HG03575 (cell line): ENCODE data around the gene SLAMF8.

Source experiments
- ATAC-seq: cut with Tn5 transposase; IDR thresholded peaks from one replicate; pipeline ENCODE4 v1.9.1; 2021; ENCODE audit not compliant: unreplicated experiment, insufficient number of reproducible peaks, low FRiP score; ENCODE audit errors: extremely low read depth

The SLAMF8 gene

DNA sequence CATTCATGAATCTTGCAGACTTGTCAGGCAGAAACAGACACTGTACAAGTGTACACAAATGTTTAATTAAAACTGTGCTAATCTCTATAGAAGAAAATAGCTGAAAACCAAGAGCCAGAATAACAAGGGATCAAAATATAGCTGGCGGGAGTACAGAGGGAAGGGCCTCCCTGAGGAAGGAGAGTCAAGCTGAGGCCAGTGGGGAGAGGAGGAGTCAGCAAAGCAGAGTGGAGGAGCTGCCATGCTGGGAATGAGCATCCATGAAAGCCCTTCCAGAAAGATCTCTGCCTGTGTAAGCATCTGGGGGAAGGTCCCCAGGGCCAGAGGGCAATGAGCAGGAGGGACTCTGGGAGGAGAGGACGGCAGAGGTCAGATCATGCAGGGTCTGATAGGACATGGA is 15.1 kb downstream of the SLAMF8 start:
- no peak for ATAC-seq

DNA sequence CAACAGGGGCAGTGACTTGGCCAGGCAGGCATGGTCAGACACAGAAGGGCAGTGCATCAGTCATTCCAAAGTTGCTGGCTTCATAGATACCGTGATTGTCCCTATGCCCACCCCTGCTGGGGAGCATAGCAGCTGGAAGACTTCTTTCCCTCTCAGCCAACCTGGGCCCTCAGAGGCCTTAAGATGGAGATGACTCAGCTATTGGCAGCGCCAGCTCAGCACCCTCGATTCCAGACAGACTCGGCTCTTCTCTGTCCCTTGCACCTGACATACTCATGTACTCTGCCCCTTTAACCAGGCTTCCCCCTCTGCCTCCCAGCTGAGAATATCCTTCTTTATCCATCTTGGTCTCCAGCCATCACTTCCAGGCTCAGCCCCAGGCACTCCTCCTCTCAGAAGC is 16.8 kb downstream of the SLAMF8 start:
- no peak for ATAC-seq

DNA sequence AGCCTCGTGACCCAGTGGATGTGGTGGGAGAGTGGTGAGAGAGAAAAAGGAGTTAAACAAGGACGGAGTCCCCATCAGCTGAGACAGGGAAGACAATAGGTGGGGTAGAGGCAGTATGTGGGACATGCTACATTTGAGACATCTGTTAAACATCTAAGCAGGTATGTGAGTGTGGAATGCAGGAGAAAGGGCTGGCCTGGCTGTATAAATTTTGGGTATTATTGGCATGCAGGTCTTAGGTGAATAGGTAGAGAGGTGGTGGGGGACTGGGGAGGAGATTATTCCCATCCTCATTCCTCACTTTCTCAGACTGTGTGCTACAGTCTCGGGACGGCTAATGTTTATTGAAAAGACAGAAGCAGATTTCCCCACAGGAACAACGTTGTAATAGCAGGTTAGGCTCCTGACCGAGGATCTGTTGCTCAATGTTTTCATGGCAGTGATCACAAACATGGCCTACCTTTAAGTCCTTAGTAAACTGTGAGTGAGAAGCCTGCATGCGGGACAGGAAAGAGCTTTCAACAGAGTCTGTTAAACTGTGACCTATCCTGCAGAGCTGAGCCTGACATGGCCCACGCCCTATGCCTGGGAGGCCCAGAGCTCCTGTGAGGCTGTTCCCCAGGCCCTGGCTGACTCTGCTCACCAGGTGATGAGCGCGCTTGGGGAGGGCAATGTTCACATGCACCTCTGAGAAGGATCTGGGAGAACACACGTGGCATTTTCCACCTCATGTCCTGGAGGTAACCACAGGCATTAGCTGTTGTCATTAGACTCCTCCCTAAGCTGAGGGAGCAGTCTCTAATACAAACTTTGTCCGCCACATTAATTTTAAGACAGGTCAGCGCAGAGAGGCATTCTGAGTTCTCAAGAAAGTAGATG is 19.3 kb downstream of the SLAMF8 start:
- no peak for ATAC-seq

DNA sequence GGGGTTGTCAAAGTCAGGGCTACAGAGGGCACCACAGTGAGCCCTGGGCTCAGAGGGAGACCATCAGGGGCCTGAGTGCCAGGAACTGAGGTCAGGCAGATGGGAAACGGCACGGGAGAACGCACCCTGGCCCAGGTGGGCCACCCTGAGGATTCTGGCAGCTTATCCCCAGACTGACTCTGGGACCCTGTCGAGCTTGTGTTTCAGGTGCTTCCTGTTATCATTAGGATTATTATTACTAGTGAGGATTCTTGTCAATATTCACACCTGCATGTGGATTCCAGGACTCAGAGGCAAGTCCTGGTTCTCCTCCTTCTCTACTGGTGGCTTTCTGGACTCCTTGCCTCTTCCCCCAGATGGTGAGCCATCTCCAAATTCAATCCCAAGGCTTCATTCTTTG is 20.6 kb downstream of the SLAMF8 start:
- no peak for ATAC-seq

DNA sequence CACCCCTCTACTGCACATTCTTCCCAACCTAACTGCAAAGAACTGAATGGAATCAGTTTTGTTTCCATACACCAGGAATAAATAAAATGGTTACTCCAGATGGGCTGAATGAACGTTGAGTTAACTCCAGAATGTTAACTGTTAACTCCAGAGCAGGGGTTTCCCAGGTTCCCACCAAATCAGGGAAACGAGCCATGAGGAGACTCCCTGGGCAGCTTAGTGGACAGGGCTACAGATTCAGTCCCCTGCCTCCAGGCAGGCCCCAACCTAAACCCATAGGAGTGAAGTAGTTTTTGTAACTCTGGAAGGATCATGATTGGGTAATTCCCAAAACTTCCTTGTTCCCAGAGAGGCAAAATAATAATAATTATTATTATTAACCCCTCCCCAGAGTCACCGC is 21.7 kb downstream of the SLAMF8 start:
- no peak for ATAC-seq

DNA sequence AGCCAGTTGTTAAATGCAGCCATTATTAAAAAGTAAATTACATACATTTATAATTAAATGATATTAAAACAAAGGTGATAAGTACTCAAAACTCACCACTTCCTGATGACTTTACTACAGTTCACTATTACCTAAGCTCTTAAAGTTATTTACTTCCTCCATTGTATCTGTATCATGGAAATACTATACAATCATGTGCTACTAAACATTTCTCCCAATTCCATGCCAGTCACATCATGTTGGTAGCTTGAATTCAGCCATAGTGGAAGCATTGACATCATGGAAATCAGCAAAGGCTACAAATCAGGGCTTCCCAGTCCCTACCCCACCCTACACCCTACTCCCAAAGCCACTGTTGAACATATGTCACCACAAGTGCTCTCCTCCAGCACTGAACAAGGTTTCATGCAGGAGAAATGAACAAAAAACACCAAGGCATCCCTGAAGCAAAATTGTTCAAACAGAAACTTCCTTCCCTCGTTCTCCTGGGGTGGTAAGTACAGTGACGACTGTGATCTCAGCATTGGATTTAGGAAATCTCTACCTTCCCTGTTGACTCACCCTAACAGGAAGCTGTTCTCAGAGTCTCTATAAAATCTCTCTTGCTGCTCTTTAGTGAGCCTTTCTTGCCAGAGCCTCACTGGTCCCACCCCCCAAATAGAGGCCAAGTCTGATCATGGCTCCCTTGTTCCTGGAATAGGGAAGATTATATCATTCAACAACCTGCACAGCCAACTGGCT is 23.1 kb downstream of the SLAMF8 start:
- no peak for ATAC-seq

DNA sequence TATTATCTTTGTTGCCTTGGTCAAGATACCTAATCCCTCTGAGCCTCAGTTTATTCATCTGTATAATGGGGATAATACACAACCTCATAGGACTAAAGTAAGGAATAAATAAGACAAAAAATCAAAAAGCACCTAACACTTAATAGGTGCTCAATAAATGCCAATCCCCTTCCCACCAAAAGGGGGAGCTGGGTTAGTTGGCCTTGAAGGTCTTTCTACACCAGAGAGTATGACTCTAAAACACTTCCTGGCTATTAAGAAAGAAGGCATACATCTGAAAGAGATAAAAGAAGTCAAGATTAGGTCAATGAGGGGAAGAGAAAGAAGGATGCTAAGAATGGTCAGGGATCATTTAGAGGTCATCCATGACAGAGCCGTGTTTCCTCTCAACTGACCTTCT is 24.7 kb downstream of the SLAMF8 start:
- no peak for ATAC-seq

DNA sequence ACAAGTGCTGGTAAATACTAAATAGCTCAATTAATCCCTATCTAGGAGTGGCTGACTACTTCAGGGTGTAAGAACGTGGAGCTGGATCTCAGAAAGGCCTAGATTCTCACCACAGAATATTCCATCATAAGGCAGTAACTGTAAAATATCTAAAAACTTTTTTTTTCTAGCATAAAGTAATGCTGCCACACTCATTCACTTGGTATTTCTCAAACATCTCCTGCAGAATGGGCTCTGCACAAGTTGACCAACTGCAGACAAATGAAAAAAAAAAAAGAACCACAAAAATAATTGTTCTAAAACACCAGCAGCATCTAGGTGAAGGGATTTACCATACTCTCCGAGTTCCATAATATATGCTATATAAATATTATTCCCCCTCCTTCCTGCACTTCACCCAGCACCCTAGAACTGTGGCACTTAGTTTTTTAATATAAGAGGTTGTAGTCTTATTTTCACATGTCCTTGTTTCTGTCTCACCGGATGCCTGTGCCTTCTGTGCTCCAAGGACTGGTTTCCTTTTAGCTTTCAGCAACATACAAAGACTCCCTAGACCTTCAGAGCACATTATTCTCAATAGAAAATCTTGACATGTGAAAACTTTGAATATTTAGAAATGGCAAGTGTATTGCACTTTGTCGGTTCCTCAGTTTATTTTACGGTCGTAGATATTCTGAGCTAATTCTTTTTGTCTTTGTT is 26.9 kb downstream of the SLAMF8 start:
- ATAC-seq = no peak

DNA sequence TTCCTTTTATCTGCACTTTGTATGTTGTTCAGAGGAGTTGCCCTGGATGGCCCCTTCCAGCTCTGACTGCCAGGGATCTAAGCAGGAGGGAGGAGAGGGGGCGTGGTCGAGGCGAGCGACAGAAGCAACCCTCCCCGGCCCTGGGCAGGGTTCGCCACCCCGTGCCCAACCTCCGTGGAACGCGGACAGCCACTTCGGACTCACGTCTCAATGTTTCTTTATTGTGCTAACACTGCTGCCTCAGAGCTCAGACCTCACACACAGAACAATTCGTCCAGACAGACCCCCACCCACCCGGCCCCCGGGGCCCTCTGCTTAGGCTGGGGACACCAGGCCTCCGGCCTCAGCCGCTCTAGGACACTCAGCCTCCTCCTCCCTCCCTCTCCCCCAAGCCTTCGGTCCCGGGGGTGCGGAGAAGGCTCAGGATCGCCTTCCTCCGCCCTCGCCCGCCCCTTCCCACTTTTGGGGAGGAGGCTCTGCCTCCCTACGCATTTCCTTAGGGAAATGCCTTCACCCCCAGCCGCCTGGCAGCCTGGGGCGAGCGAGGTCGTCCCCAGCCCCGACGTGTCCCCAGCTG is 27.5 kb downstream of the SLAMF8 start:
- ATAC-seq = no peak

DNA sequence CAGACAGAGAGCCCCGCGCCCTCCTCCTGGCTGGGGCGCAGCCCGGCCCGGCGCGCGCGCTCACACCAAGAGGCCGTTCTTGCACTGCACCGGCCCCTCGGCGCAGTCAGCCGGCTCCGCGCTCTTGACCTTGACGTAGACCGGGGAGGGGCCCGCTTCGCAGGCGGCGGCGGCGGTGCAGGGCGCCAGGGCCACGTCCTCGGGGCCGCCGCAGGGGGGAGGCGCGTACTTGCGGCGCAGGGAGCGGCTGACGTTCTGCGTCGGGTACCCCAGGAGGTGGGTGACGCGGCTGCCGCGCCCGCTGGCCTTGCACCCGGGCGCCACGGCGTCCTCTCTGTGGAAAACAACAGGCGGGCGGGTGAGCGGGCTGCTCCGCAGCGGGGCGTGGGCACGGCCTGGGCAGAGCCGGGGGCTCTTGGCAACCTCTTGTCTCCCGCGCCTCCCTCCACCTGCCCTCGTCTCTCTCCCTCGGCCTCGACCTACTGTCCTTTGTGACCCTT is 28.1 kb downstream of the SLAMF8 start:
- ATAC-seq = no peak

DNA sequence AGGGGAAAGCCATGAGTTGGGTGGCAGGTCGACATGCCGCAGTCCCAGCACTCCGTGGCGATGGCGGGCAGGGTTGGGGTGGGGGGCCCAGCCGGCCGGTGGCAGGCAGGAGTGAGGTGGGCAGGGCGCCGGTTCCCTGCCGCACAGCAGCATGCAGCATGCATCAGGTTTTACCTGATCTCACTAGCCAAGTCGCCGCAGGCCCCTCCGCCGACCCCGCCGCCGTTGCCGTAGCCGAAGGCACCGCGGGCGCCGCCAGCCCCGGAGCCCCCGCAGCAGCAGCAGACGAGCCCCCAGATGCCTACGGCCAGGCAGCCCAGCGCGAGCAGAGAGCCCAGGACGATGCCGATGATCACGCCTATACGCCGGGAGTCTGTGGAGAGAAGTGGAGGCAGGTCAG is 29.0 kb downstream of the SLAMF8 start:
- no peak for ATAC-seq

DNA sequence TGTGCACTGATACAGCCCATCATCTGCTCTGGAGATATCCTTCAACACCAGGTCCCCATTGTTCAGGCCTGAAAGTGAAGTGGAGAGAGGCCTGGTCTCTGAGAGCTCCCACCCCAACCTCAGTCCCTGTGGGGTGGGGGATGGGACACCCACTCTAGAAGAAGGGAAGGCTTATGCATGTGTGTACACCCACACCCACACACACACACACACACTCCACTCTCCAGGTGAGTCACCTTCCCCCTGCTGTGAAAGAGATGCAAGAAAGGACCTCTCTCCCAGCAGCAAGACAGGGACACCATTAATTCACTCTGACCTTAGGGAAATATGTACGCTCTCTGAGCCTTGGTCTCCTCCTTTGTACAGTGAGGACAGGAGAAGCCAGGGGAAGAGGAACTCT is 29.9 kb downstream of the SLAMF8 start:
- no peak for ATAC-seq

DNA sequence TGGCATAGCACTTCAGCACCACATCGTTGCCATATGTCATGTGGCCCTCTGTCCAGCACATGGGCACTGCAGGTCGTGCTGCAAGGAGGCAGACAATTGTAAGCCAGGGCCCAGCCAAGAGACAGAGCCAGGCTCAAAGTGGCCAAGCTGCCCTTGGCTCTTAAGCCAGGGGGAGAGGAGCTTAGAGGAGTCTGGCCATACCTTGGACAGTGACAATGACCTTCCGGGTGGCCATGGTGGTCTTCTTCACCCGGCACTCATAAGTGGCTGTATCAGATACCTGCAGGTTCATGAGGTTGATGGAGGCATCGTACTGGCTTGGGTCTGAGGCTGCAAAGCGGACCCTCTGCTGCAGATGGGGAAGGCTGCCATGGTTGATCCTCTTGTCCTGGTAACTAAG is 31.2 kb downstream of the SLAMF8 start:
- no peak for ATAC-seq

DNA sequence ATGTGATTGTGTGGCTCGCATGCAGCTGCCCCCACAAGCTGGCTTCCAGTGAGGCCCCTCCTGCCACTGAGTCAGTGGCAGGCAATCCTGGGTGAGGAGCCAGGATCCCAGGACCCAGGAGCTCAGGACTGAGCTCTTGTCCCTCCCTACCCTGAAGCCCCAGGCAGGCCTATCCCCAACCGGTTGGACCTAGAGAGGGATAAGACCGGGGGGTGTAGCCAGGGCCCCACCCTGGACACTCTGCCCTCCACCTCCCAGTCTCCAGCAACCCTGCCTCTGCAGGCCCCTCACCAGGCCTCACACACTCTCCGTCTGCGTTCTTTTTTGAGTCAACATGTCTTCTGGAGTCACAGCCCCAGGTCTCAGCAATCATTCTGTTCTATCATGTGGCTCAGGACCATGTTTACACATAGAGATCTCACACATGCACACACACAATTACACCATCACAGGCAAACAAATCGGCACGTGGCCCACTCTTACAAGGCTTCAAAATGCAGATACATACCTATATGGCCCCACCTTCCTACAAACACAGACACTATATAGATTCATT is 33.2 kb downstream of the SLAMF8 start:
- ATAC-seq = no peak

DNA sequence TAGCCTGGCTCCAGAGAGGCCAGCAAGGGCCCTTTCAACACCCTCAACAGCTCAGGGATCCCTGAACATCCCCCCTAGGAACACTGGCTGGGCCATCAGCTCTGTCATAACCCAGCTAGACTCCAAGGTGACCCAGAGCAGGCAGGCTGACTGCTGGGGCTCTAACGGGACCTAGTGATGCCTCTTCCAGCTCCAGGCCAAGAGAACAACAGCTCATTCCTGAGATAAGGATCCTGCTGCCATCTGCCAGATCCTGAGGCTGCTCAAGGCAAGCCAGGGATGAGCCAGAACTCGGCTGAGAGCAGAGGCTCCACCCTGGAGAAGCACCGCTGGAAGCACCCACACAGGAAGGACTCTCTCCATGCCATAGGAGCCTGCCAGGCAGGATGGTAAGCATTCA is 33.8 kb downstream of the SLAMF8 start:
- ATAC-seq = no peak

DNA sequence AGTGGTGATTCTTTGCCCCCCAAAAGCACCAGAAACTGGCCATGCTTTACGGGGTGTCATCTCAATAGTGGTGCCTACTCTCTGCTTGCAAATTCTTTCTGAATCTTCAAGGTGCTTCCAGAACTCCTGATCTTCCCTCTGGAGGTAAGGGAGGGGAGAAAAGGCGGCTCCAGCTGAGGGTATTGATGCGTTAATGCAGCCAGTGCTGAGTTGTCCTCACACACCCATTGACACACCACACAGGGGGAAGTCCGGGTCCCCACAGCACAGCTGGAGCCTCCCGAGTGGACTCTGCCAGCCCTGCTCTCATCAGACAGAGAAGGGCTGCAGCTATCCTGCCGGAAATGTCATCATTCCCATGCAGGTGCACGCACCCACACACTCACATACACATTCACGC is 34.5 kb downstream of the SLAMF8 start:
- ATAC-seq = no peak

DNA sequence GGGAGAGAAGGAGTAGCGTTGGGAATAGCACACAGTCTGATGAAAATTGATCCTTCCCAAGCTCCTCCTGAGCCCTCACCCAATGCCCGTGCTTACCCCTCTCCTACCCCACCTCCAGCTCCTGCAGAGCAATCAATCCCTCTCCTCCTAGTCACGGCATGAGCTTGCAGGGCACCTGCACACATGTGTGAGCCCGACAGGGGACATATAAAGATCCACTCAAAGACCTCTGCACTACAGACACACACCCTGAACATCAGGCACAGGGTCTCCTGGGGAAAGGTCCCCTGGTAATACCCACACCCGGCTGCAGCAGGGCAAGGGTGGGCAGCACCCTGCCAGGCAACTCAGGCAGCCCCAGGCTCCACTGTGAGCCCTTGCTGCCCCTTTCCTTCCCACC is 35.4 kb downstream of the SLAMF8 start:
- no peak for ATAC-seq

DNA sequence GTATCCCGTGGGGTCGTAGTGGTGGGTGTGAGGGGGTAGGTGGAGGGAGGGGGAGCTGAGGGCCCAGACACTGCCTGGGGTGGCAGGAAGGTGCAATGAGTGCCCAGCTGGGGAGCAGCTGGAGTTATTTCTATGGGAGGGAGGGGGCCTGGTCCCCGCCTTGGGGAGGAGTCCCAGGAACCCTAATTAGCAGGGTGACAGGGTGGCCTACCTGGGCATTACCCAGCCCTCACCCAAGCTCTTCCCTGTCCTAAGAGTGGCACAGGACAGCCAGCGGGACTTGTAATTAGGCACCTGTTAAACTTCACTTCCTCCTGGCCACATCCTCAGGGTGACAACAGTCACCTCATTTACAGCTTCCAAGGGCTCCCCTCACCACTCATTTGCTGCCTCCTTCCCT is 35.9 kb downstream of the SLAMF8 start, which contains the start of gene VSIG8:
TSS of gene VSIG8 (minus strand) at position 101 of the 400 bp plus-strand sequence. CDS start 136 bp downstream, outside the sequence.
- no peak for ATAC-seq

DNA sequence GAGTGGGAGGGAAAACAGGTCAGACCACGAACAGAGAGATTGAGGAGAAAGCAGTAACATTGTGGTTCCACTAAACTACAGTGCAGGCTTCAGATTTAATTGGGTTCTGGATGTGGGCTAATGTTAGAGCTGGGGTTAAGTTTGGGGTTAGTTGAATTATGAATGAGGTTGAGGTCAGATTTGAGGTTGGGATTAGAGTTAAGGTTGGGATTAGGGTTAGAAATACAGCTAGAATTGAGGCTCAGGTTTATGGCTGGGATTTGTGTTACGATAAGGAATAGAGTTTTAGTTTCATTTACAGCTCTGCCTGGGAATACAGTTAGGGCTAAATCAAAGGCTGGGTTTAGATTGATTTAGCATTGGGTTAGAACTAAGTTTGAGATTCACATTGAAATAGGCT is 37.6 kb downstream of the SLAMF8 start:
- ATAC-seq = no peak
